ENCODE data around the gene RHBDD1.

Gene RHBDD1

DNA sequence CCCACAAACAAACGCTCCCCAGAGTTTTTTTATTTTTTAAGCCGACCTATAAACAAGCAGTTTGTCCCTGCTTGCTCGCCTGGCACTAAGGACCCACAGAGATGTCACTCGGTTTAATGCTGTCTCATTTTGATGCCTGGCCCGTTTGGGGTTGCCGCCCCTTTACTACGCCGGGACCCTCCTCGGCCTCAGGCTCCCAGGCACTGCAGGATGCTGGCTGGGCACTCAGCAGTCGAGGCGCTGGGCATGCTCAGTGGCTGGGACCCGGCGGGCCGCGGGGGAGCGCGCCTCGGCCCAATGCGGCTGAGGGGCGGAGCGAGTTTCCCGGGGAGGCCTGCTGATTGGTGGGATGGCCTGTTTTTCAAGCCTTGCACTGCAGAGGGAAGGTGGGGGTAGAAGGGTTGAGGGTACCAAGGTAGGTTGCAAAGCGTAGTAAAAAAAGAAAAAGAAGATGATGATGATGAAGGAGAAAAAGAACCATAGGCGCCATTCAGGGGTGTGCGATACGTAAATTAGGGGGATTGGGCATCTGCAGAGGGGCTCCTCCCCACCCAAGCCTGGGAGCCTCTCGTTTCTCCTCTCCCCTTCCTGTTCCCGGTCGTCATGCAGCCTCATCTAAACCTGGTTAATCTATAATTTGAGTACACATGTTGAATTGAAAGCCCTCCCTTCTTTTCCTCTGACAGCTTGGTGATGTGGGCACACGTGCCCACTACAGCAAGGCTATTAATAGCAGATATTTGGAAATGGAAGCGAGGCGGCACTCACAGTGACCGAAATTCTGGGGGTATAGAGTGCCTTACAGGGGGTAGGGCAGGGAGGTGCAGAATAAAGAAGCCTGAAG, 34.7 kb upstream of the RHBDD1 start:
- peak overlapping the region; percentile 93 to 99 (median 97) for H3K4me2 ChIP-seq
- H3K36me3 ChIP-seq: 0 out of 22 replicates have a peak, but pooled peaks cover 0 to 4% (median 0%) of the 10 kb centered on the region in 11 experiments
- H3K27ac ChIP-seq: peak overlapping the region in 9 of 11 experiments; percentile 10 to 81 (median 71); a peak in 14 of 22 replicates
- TF ChIP-seq Cebpa-rat (IDR thresholded peaks at IDR 0.05): no peak
- H4K20me1 ChIP-seq: peaks cover 0 to 22% (median 12%) of the 10 kb centered on the region in 11 experiments; a peak in 10 of 22 replicates
- peak overlapping the region; percentile 69 to 87 (median 77) for H3K4me3 ChIP-seq
- H3K9me3 ChIP-seq (replicated peaks in 1 of 11): no peaks in the 10 kb centered on the region
- H3K9ac ChIP-seq: peak overlapping the region in 10 of 11 experiments; percentile 69 to 87 (median 76); a peak in 18 of 22 replicates
- H3K4me1 ChIP-seq: peaks cover 16 to 48% (median 41%) of the 10 kb centered on the region in 10 experiments
- peaks cover 0 to 45% (median 0%) of the 10 kb centered on the region in 11 experiments; a peak in 7 of 22 replicates for H3K27me3 ChIP-seq

DNA sequence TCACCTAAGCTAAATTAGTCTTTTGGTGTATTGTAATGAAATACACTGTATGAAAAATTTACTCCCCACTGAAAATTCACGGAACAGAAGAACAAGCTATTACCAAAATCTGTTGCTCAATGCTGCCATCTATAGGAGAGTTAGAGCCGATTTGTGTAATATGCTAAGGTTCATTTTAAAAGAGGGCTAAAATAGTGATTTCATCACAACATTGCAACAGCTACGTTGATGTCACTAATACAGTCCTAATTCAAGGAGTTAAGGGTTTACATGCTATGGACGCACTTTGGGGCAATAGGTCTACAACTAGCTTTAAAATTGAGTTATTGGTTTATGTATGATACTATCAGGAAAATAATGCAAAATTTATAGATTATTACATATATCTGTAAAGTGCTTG, 33.3 kb upstream of the RHBDD1 start:
- peak overlapping the region in 1 of 11 experiments; percentile 99; a peak in 1 of 22 replicates for H3K4me2 ChIP-seq
- H3K9ac ChIP-seq: no peak overlapping the region
- H4K20me1 ChIP-seq: peaks cover 0 to 8% (median 6%) of the 10 kb centered on the region in 11 experiments; a peak in 9 of 22 replicates
- H3K4me1 ChIP-seq: peaks cover 16 to 35% (median 28%) of the 10 kb centered on the region in 10 experiments
- peaks cover 0 to 35% (median 0%) of the 10 kb centered on the region in 11 experiments; a peak in 7 of 22 replicates for H3K27me3 ChIP-seq
- TF ChIP-seq Cebpa-rat (IDR thresholded peaks at IDR 0.05): peak in 2 of 11 experiments; percentile 12 to 15; a peak in 1 of 22 replicates
- H3K9me3 ChIP-seq (replicated peaks in 1 of 11): no peaks in the 10 kb centered on the region
- H3K36me3 ChIP-seq: no peaks in the 10 kb centered on the region
- no peak overlapping the region for H3K27ac ChIP-seq
- no peak overlapping the region for H3K4me3 ChIP-seq

DNA sequence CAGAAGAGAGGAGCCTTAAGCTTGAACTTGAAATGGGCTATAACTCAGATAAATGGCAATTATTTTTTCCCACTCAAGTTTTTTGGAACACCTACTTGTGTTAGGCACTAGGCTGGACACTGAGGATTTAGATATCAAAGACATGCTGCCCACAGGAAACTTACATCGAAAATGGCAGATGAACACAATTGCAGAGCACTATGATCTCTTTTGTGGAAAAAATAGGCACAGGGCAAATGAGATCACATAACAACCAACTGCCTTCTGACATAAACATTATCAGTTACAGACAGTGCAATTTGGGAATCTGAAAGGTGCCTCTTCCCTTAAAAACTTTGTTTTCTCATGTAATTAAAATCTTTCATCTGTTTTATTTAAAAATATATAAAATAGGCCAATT, 32.4 kb upstream of the RHBDD1 start:
- Histone ChIP-seq H3K36me3 (no peaks in the 10 kb centered on the region), H3K9me3 (replicated peaks in 1 of 11) (no peaks in the 10 kb centered on the region), H3K4me2 (no peak overlapping the region), H3K4me3 (no peak overlapping the region), H3K9ac (no peak overlapping the region), H3K4me1 (peaks cover 16 to 27% (median 20%) of the 10 kb centered on the region in 10 experiments), H3K27ac (no peak overlapping the region), H3K27me3 (peaks cover 0 to 27% (median 0%) of the 10 kb centered on the region in 11 experiments; a peak in 7 of 22 replicates), H4K20me1 (no peaks in the 10 kb centered on the region; a peak in 1 of 22 replicates)
- TF ChIP-seq Cebpa-rat (IDR thresholded peaks at IDR 0.05): no peak

DNA sequence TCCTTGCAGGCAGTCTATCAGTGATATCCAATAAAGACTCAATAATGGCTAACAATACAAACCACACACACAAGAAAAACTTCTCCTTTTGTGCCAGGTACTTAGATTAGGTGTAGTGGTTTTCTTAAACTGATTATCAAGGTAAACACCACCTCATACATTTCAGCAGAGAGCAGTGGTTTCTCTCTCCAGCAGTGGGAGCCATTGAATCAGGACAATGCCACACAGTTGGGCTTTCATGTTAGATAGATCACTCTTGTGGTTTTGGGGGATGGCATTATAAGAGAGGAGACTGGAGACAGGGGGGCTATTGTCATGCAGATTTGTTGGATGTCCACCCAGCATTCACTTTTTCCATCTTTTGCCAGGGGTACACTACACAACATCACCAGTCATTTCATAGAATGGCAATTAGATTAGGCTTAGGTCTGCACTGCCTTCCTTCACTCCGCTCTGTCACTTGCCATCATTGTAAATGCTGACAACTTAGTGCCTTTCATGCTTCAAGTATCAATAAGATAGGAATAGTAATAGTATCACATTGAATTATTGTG, 22.6 kb upstream of the RHBDD1 start:
- Histone ChIP-seq H4K20me1 (no peaks in the 10 kb centered on the region; a peak in 1 of 22 replicates), H3K4me2 (no peak overlapping the region), H3K9ac (no peak overlapping the region), H3K36me3 (no peaks in the 10 kb centered on the region), H3K4me3 (no peak overlapping the region), H3K4me1 (no peaks in the 10 kb centered on the region), H3K27ac (no peak overlapping the region), H3K27me3 (no peaks in the 10 kb centered on the region), H3K9me3 (replicated peaks in 1 of 11) (no peaks in the 10 kb centered on the region)
- TF ChIP-seq Cebpa-rat (IDR thresholded peaks at IDR 0.05): no peak

DNA sequence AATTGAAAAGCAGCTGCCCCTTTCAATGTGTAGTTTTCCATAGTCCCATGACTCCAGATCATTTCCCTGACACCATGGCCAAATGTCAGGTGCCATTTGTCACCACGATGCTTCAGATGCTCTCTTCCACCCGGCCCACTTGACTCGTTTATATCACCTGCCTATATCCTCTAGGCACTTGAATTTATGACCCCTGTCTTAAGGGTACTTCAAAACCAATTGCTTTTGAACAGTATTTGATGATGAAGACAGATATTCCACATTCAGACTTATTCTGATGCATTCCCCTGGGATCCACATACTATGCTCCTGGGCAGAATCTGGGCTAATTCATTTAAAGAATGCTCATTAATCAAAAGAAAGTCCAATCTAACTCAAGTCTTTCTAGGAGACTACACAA, 16.9 kb upstream of the RHBDD1 start:
- Histone ChIP-seq H3K27me3 (no peaks in the 10 kb centered on the region), H3K9me3 (replicated peaks in 1 of 11) (no peaks in the 10 kb centered on the region), H3K36me3 (no peaks in the 10 kb centered on the region), H4K20me1 (no peaks in the 10 kb centered on the region; a peak in 1 of 22 replicates), H3K4me3 (no peak overlapping the region), H3K4me2 (no peak overlapping the region), H3K27ac (no peak overlapping the region), H3K4me1 (no peaks in the 10 kb centered on the region), H3K9ac (no peak overlapping the region)
- TF ChIP-seq Cebpa-rat (IDR thresholded peaks at IDR 0.05): no peak

DNA sequence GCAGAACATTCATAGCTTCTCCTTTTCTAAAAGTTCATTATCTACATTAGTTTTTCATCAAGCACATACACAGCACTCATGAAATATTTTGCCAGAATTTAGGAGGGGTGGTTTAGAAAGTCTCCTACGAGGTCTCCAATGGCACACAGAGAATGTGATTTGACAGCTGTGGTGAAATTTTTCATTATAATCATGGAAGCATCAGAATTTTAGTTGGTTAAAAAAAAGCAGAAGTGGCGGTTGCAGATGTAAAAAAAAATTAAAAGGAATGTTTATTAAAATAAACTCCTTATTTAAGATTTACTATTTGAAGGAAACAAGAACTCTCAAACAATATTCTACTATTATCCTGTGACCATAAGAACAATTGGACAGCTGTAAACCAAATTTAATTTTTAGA, 10.8 kb upstream of the RHBDD1 start:
- no peaks in the 10 kb centered on the region for H3K9me3 ChIP-seq (replicated peaks in 1 of 11)
- H3K4me2 ChIP-seq: peak overlapping the region in 2 of 11 experiments; percentile 9 to 23; a peak in 3 of 22 replicates
- no peak for TF ChIP-seq Cebpa-rat (IDR thresholded peaks at IDR 0.05)

DNA sequence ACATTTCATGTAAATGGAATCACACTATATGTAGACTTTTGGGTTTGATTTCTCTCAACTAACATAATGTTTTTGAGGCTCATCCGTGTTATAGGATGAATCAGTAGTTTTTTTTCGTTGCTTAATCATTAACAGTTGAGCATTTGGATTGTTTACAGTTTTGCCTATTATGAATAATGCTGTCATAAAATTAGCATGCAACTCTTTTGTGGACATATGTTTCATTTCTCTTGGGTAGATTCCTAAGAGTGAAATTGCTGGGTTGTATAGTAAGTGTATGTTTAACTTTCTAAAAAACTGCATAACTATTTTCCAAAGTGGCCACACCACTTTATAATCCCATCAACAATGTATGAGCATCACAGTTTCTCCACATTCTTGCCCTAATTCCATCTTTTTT, 7.7 kb upstream of the RHBDD1 start:
- peaks cover 0 to 9% (median 7%) of the 10 kb centered on the region in 10 experiments; a peak in 10 of 20 replicates for H3K4me1 ChIP-seq
- H4K20me1 ChIP-seq: no peaks in the 10 kb centered on the region; a peak in 1 of 22 replicates
- no peak for TF ChIP-seq Cebpa-rat (IDR thresholded peaks at IDR 0.05)

More for the DNA sequence above, 10.8 kb upstream of the RHBDD1 start:
- no peak overlapping the region for H3K4me3 ChIP-seq
- no peak overlapping the region for H3K9ac ChIP-seq
- no peak overlapping the region for H3K27ac ChIP-seq
- H3K36me3 ChIP-seq: no peaks in the 10 kb centered on the region
- H4K20me1 ChIP-seq: no peaks in the 10 kb centered on the region
- H3K27me3 ChIP-seq: no peaks in the 10 kb centered on the region
- H3K4me1 ChIP-seq: peaks cover 0 to 9% (median 5%) of the 10 kb centered on the region in 10 experiments; a peak in 10 of 20 replicates

DNA sequence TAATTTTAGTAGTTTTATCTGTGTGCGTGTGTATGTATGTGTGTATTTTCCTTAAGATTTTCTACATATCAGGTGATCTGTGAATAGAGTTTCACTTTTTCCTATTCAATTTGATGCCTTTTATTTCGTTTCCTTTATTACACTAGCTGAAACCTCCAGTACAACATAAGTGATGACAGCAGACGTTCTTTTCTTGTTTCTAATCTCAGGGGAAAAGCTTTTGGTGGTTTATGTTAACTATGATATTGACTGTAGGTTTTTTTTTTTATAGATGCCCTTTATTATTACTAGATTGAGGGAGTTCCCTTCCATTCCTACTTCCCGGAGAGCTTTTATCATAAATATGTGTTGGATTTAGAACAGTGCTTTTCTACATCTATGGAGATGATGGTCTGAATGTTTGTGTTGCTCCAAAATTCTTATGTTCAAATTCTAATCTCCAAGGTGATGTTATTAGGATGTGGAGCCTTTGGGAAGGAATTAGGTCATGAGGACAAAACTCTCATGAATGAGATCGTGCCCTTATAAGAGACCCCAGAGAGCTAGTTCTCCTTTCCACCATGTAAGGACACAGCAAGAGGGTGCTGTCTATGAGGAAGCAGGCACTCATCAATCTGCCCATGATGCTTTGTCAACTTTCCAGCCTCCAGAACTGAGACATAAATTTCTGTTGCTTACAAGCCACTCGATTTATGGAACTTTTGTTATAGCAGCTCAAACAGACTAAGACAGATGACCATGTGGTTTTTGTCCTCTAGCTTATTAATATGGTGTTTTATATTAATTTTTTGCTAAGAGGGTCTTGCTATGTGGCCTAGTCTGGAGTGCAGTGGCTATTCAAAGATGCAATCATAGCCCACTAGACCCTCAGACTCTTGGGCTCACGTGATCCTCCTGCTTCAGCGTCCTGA, 5.9 kb upstream of the RHBDD1 start:
- no peak overlapping the region for H3K4me3 ChIP-seq
- no peaks in the 10 kb centered on the region for H3K36me3 ChIP-seq
- H3K9me3 ChIP-seq (replicated peaks in 1 of 11): peaks cover 0 to 5% (median under 1%) of the 10 kb centered on the region in 11 experiments; a peak in 6 of 22 replicates
- TF ChIP-seq Cebpa-rat (IDR thresholded peaks at IDR 0.05): no peak
- no peak overlapping the region for H3K9ac ChIP-seq
- H3K4me2 ChIP-seq: peak overlapping the region in 2 of 11 experiments; percentile 4 to 6; a peak in 1 of 22 replicates
- no peak overlapping the region for H3K27ac ChIP-seq
- H4K20me1 ChIP-seq: no peaks in the 10 kb centered on the region; a peak in 1 of 22 replicates
- no peaks in the 10 kb centered on the region for H3K27me3 ChIP-seq
- peaks cover 4 to 15% (median 10%) of the 10 kb centered on the region in 10 experiments; a peak in 18 of 20 replicates for H3K4me1 ChIP-seq

More for the DNA sequence above, 7.7 kb upstream of the RHBDD1 start:
- no peaks in the 10 kb centered on the region for H3K27me3 ChIP-seq
- H3K36me3 ChIP-seq: no peaks in the 10 kb centered on the region
- no peak overlapping the region for H3K9ac ChIP-seq
- H3K9me3 ChIP-seq (replicated peaks in 1 of 11): no peaks in the 10 kb centered on the region
- H3K4me2 ChIP-seq: no peak overlapping the region
- H3K27ac ChIP-seq: no peak overlapping the region
- no peak overlapping the region for H3K4me3 ChIP-seq

All from BLaER1 treated with 17β-estradiol and CSF1 and Interleukin-3, amounts not matched to agents 10 nM and 100 nM (cell line).